ENCODE results near the gene FXR2. TPM values are rescaled to one million over a fixed set of nuclear protein-coding genes. Genes with fewer than 3 reads are reported as not detected.
A peak's percentile ranks its signal among the peaks of the same experiment; 100 is the strongest.

Gene FXR2
- total and polyA plus RNA-seq, 9 of the 15 experiments (the other 6 are each of a cell fraction or from before 2014, with no cell fraction given): 2.0 to 49.3 (median 24.5) TPM

DNA sequence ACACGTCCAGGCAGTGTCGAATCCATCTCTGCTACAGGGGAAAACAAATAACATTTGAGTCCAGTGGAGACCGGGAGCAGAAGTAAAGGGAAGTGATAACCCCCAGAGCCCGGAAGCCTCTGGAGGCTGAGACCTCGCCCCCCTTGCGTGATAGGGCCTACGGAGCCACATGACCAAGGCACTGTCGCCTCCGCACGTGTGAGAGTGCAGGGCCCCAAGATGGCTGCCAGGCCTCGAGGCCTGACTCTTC lies 42.4 kb downstream of the FXR2 start (continued):
- TF ChIP-seq ZSCAN32 (CRISPR knock-in tag; IDR thresholded peaks at IDR 0.05) (no peak), BHLHE40 (IDR thresholded peaks at IDR 0.05; ENCODE audit: low read length) (peak; percentile 99), RBM34 (IDR thresholded peaks at IDR 0.05; ENCODE audit: borderline replicate concordance, insufficient read depth, low read length) (no peak), POLR2B (IDR thresholded peaks at IDR 0.05; ENCODE audit: low read depth, partially characterized antibody) (no peak), SMAD3 (CRISPR knock-in tag; conservative IDR thresholded peaks at IDR 0.05) (no peak)
- TF ChIP-seq, protein P1, sequence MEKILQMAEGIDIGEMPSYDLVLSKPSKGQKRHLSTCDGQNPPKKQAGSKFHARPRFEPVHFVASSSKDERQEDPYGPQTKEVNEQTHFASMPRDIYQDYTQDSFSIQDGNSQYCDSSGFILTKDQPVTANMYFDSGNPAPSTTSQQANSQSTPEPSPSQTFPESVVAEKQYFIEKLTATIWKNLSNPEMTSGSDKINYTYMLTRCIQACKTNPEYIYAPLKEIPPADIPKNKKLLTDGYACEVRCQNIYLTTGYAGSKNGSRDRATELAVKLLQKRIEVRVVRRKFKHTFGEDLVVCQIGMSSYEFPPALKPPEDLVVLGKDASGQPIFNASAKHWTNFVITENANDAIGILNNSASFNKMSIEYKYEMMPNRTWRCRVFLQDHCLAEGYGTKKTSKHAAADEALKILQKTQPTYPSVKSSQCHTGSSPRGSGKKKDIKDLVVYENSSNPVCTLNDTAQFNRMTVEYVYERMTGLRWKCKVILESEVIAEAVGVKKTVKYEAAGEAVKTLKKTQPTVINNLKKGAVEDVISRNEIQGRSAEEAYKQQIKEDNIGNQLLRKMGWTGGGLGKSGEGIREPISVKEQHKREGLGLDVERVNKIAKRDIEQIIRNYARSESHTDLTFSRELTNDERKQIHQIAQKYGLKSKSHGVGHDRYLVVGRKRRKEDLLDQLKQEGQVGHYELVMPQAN (IDR thresholded peaks at IDR 0.05; ENCODE audit: borderline replicate concordance): peak; percentile 57; the same call in 1 of the 2 replicates
- TF ChIP-seq, protein P2, sequence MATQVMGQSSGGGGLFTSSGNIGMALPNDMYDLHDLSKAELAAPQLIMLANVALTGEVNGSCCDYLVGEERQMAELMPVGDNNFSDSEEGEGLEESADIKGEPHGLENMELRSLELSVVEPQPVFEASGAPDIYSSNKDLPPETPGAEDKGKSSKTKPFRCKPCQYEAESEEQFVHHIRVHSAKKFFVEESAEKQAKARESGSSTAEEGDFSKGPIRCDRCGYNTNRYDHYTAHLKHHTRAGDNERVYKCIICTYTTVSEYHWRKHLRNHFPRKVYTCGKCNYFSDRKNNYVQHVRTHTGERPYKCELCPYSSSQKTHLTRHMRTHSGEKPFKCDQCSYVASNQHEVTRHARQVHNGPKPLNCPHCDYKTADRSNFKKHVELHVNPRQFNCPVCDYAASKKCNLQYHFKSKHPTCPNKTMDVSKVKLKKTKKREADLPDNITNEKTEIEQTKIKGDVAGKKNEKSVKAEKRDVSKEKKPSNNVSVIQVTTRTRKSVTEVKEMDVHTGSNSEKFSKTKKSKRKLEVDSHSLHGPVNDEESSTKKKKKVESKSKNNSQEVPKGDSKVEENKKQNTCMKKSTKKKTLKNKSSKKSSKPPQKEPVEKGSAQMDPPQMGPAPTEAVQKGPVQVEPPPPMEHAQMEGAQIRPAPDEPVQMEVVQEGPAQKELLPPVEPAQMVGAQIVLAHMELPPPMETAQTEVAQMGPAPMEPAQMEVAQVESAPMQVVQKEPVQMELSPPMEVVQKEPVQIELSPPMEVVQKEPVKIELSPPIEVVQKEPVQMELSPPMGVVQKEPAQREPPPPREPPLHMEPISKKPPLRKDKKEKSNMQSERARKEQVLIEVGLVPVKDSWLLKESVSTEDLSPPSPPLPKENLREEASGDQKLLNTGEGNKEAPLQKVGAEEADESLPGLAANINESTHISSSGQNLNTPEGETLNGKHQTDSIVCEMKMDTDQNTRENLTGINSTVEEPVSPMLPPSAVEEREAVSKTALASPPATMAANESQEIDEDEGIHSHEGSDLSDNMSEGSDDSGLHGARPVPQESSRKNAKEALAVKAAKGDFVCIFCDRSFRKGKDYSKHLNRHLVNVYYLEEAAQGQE (IDR thresholded peaks at IDR 0.05; ENCODE audit: borderline replicate concordance): peak; percentile 56
- TF ChIP-seq, protein P2 (CRISPR knock-in tag; IDR thresholded peaks at IDR 0.05; ENCODE audit: low read depth): no peak
- TF ChIP-seq, protein P3, sequence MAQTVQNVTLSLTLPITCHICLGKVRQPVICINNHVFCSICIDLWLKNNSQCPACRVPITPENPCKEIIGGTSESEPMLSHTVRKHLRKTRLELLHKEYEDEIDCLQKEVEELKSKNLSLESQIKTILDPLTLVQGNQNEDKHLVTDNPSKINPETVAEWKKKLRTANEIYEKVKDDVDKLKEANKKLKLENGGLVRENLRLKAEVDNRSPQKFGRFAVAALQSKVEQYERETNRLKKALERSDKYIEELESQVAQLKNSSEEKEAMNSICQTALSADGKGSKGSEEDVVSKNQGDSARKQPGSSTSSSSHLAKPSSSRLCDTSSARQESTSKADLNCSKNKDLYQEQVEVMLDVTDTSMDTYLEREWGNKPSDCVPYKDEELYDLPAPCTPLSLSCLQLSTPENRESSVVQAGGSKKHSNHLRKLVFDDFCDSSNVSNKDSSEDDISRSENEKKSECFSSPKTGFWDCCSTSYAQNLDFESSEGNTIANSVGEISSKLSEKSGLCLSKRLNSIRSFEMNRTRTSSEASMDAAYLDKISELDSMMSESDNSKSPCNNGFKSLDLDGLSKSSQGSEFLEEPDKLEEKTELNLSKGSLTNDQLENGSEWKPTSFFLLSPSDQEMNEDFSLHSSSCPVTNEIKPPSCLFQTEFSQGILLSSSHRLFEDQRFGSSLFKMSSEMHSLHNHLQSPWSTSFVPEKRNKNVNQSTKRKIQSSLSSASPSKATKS (CRISPR knock-in tag; IDR thresholded peaks at IDR 0.05): no peak
- TF ChIP-seq, protein P4, sequence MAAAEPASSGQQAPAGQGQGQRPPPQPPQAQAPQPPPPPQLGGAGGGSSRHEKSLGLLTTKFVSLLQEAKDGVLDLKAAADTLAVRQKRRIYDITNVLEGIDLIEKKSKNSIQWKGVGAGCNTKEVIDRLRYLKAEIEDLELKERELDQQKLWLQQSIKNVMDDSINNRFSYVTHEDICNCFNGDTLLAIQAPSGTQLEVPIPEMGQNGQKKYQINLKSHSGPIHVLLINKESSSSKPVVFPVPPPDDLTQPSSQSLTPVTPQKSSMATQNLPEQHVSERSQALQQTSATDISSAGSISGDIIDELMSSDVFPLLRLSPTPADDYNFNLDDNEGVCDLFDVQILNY (CRISPR knock-in tag; IDR thresholded peaks at IDR 0.05): no peak
- TF ChIP-seq, protein P5, sequence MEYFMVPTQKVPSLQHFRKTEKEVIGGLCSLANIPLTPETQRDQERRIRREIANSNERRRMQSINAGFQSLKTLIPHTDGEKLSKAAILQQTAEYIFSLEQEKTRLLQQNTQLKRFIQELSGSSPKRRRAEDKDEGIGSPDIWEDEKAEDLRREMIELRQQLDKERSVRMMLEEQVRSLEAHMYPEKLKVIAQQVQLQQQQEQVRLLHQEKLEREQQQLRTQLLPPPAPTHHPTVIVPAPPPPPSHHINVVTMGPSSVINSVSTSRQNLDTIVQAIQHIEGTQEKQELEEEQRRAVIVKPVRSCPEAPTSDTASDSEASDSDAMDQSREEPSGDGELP (CRISPR knock-in tag; IDR thresholded peaks at IDR 0.05; ENCODE audit: borderline replicate concordance): peak; percentile 76
- TF ChIP-seq, protein P6, sequence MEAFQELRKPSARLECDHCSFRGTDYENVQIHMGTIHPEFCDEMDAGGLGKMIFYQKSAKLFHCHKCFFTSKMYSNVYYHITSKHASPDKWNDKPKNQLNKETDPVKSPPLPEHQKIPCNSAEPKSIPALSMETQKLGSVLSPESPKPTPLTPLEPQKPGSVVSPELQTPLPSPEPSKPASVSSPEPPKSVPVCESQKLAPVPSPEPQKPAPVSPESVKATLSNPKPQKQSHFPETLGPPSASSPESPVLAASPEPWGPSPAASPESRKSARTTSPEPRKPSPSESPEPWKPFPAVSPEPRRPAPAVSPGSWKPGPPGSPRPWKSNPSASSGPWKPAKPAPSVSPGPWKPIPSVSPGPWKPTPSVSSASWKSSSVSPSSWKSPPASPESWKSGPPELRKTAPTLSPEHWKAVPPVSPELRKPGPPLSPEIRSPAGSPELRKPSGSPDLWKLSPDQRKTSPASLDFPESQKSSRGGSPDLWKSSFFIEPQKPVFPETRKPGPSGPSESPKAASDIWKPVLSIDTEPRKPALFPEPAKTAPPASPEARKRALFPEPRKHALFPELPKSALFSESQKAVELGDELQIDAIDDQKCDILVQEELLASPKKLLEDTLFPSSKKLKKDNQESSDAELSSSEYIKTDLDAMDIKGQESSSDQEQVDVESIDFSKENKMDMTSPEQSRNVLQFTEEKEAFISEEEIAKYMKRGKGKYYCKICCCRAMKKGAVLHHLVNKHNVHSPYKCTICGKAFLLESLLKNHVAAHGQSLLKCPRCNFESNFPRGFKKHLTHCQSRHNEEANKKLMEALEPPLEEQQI (IDR thresholded peaks at IDR 0.05): no peak

Data from K562 (cell line).